ENCODE results near the gene PIH1D1.

Gene PIH1D1

DNA sequence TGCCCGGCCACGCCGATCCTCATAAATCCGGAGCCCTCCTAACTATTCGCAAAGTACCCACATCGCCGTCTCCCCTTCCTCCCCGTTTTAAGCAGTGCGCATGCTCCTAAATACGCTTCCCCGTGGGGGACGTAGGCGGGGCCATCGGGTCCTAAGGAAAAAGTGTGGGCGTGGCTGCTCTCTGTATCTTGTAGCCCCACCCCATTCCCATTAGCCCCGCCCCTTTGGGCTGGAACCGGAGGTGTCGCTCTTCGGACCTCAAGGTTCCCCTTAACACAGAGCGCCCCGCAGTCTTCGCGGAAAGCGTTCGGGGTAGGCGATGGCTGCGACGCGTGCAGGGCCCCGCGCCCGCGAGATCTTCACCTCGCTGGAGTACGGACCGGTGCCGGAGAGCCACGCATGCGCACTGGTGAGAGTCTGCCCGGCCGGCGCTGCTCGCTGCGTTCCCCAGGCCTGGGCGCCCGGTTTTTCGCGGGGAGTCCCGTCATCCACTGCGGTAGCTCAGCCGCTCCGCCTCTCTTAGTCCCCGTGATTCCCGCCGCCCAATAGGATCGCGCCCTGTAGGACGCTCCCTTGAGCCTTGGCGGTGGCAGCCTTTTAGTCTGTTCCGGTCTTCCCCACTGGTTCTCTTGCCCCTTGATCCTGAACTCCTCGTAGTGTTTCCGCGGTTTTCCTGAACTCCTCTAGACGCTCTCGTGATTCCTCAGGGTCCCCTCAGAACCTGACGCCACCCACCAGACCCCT lies 1.6 kb upstream of the PIH1D1 start, which contains the start of gene ALDH16A1:
Gene ALDH16A1 (plus strand): TSS at position 213 of the 744 bp plus-strand sequence. CDS start 107 bp downstream, at position 320.
- ChIA-PET CTCF (interaction anchor here (0.5 to 2.5 kb wide), 7 partner anchors 17 to 344 kb away, joined by 3 to 15 read pairs (median 5); partner anchors contain the start of gene FLT3LG), POLR2A (interaction anchor here (0.6 to 3.0 kb wide), 40 partner anchors 11 to 834 kb away, joined by 3 to 28 read pairs (median 4); partner anchors contain the start of genes AP2A1, DKKL1, FCGRT and FLT3LG)
- Histone ChIP-seq H3K27ac (ENCODE audit: extremely low read depth, low read depth, low read length) (peak within 1 kb of the TSS; percentile 90), H3K4me3 (ENCODE audit: low read depth, low read length) (peak within 1 kb of the TSS; percentile 68), H3K9me3 (ENCODE audit: control insufficient read depth, insufficient read depth, low read depth, low read length) (no peaks in the 10 kb centered on the region), H3K4me1 (ENCODE audit: control insufficient read depth, insufficient read depth, low read length) (0 out of 2 replicates have a peak, but pooled peaks cover 6% of the 10 kb centered on the region), H3K36me3 (ENCODE audit: control insufficient read depth in 2 of 2, insufficient read depth in 1 of 2, low read length in 2 of 2) (peaks cover 28% of the 10 kb centered on the region in 2 experiments)
- TF ChIP-seq ZFP3 (tag by site-specific recombination; IDR thresholded peaks at IDR 0.05; ENCODE audit: low read depth), result no peak
- TF ChIP-seq ZNF76 (tag by site-specific recombination; IDR thresholded peaks at IDR 0.05; ENCODE audit: borderline replicate concordance, low read depth), result peak; percentile 95; the same call in 1 of the 2 replicates
- TF ChIP-seq ZFP41 (tag by site-specific recombination; IDR thresholded peaks at IDR 0.05; ENCODE audit: borderline replicate concordance), result no peak
- TF ChIP-seq ZNF610 (tag by site-specific recombination; IDR thresholded peaks at IDR 0.05; ENCODE audit: borderline replicate concordance), result peak; percentile 37; the same call in 1 of the 2 replicates
- TF ChIP-seq, protein P1, sequence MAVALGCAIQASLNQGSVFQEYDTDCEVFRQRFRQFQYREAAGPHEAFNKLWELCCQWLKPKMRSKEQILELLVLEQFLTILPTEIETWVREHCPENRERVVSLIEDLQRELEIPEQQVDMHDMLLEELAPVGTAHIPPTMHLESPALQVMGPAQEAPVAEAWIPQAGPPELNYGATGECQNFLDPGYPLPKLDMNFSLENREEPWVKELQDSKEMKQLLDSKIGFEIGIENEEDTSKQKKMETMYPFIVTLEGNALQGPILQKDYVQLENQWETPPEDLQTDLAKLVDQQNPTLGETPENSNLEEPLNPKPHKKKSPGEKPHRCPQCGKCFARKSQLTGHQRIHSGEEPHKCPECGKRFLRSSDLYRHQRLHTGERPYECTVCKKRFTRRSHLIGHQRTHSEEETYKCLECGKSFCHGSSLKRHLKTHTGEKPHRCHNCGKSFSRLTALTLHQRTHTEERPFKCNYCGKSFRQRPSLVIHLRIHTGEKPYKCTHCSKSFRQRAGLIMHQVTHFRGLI (tag by site-specific recombination; IDR thresholded peaks at IDR 0.05), result 0 out of 2 replicates have a peak, but pooled peaks have one; percentile 15
- TF ChIP-seq ZNF558 (tag by site-specific recombination; IDR thresholded peaks at IDR 0.05), result no peak
- no peak for TF ChIP-seq HOXA7 (CRISPR knock-in tag; IDR thresholded peaks at IDR 0.05; ENCODE audit: borderline replicate concordance)
- TF ChIP-seq, protein P2, sequence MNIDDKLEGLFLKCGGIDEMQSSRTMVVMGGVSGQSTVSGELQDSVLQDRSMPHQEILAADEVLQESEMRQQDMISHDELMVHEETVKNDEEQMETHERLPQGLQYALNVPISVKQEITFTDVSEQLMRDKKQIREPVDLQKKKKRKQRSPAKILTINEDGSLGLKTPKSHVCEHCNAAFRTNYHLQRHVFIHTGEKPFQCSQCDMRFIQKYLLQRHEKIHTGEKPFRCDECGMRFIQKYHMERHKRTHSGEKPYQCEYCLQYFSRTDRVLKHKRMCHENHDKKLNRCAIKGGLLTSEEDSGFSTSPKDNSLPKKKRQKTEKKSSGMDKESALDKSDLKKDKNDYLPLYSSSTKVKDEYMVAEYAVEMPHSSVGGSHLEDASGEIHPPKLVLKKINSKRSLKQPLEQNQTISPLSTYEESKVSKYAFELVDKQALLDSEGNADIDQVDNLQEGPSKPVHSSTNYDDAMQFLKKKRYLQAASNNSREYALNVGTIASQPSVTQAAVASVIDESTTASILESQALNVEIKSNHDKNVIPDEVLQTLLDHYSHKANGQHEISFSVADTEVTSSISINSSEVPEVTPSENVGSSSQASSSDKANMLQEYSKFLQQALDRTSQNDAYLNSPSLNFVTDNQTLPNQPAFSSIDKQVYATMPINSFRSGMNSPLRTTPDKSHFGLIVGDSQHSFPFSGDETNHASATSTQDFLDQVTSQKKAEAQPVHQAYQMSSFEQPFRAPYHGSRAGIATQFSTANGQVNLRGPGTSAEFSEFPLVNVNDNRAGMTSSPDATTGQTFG (tag by site-specific recombination; IDR thresholded peaks at IDR 0.05; ENCODE audit: borderline replicate concordance), result no peak
- TF ChIP-seq ZNF416 (tag by site-specific recombination; IDR thresholded peaks at IDR 0.05), result no peak
- TF ChIP-seq ZNF701 (tag by site-specific recombination; IDR thresholded peaks at IDR 0.05), result no peak
- TF ChIP-seq, protein P3, sequence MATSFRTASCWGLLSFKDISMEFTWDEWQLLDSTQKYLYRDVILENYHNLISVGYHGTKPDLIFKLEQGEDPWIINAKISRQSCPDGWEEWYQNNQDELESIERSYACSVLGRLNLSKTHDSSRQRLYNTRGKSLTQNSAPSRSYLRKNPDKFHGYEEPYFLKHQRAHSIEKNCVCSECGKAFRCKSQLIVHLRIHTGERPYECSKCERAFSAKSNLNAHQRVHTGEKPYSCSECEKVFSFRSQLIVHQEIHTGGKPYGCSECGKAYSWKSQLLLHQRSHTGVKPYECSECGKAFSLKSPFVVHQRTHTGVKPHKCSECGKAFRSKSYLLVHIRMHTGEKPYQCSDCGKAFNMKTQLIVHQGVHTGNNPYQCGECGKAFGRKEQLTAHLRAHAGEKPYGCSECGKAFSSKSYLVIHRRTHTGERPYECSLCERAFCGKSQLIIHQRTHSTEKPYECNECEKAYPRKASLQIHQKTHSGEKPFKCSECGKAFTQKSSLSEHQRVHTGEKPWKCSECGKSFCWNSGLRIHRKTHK (tag by site-specific recombination; IDR thresholded peaks at IDR 0.05), result no peak
- TF ChIP-seq ZNF664 (tag by site-specific recombination; IDR thresholded peaks at IDR 0.05), result no peak
- TF ChIP-seq ZXDB (tag by site-specific recombination; IDR thresholded peaks at IDR 0.05), result peak; percentile 86
- TF ChIP-seq ZBTB8A (tag by site-specific recombination; IDR thresholded peaks at IDR 0.05), result no peak; the same call in 1 of the 2 replicates
- TF ChIP-seq ZNF529 (tag by site-specific recombination; IDR thresholded peaks at IDR 0.05; ENCODE audit: insufficient replicate concordance), result no peak
- TF ChIP-seq, protein P4, sequence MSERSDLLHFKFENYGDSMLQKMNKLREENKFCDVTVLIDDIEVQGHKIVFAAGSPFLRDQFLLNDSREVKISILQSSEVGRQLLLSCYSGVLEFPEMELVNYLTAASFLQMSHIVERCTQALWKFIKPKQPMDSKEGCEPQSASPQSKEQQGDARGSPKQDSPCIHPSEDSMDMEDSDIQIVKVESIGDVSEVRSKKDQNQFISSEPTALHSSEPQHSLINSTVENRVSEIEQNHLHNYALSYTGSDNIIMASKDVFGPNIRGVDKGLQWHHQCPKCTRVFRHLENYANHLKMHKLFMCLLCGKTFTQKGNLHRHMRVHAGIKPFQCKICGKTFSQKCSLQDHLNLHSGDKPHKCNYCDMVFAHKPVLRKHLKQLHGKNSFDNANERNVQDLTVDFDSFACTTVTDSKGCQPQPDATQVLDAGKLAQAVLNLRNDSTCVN (tag by site-specific recombination; optimal IDR thresholded peaks at IDR 0.05), result peak; percentile 31
- TF ChIP-seq MZF1 (tag by site-specific recombination; IDR thresholded peaks at IDR 0.05; ENCODE audit: borderline replicate concordance), result no peak
- TF ChIP-seq ZNF184 (tag by site-specific recombination; IDR thresholded peaks at IDR 0.05), result no peak
- no peak for TF ChIP-seq ZNF596 (tag by site-specific recombination; IDR thresholded peaks at IDR 0.05)
- TF ChIP-seq, protein P5, sequence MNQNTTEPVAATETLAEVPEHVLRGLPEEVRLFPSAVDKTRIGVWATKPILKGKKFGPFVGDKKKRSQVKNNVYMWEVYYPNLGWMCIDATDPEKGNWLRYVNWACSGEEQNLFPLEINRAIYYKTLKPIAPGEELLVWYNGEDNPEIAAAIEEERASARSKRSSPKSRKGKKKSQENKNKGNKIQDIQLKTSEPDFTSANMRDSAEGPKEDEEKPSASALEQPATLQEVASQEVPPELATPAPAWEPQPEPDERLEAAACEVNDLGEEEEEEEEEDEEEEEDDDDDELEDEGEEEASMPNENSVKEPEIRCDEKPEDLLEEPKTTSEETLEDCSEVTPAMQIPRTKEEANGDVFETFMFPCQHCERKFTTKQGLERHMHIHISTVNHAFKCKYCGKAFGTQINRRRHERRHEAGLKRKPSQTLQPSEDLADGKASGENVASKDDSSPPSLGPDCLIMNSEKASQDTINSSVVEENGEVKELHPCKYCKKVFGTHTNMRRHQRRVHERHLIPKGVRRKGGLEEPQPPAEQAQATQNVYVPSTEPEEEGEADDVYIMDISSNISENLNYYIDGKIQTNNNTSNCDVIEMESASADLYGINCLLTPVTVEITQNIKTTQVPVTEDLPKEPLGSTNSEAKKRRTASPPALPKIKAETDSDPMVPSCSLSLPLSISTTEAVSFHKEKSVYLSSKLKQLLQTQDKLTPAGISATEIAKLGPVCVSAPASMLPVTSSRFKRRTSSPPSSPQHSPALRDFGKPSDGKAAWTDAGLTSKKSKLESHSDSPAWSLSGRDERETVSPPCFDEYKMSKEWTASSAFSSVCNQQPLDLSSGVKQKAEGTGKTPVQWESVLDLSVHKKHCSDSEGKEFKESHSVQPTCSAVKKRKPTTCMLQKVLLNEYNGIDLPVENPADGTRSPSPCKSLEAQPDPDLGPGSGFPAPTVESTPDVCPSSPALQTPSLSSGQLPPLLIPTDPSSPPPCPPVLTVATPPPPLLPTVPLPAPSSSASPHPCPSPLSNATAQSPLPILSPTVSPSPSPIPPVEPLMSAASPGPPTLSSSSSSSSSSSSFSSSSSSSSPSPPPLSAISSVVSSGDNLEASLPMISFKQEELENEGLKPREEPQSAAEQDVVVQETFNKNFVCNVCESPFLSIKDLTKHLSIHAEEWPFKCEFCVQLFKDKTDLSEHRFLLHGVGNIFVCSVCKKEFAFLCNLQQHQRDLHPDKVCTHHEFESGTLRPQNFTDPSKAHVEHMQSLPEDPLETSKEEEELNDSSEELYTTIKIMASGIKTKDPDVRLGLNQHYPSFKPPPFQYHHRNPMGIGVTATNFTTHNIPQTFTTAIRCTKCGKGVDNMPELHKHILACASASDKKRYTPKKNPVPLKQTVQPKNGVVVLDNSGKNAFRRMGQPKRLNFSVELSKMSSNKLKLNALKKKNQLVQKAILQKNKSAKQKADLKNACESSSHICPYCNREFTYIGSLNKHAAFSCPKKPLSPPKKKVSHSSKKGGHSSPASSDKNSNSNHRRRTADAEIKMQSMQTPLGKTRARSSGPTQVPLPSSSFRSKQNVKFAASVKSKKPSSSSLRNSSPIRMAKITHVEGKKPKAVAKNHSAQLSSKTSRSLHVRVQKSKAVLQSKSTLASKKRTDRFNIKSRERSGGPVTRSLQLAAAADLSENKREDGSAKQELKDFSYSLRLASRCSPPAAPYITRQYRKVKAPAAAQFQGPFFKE (tag by site-specific recombination; IDR thresholded peaks at IDR 0.05; ENCODE audit: borderline replicate concordance), result no peak
- TF ChIP-seq SP3 (tag by site-specific recombination; IDR thresholded peaks at IDR 0.05), result peak; percentile 88
- TF ChIP-seq, protein P6, sequence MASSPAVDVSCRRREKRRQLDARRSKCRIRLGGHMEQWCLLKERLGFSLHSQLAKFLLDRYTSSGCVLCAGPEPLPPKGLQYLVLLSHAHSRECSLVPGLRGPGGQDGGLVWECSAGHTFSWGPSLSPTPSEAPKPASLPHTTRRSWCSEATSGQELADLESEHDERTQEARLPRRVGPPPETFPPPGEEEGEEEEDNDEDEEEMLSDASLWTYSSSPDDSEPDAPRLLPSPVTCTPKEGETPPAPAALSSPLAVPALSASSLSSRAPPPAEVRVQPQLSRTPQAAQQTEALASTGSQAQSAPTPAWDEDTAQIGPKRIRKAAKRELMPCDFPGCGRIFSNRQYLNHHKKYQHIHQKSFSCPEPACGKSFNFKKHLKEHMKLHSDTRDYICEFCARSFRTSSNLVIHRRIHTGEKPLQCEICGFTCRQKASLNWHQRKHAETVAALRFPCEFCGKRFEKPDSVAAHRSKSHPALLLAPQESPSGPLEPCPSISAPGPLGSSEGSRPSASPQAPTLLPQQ (tag by site-specific recombination; IDR thresholded peaks at IDR 0.05), result peak; percentile 56
